ENCODE results near the gene UCN2. TPM values are rescaled to one million over a fixed set of nuclear protein-coding genes. Genes with fewer than 3 reads are reported as not detected.

UCN2 gene
- total and polyA plus RNA-seq, 9 of the 15 experiments (the other 6 are each of a cell fraction or from before 2014, with no cell fraction given): 0.08 to 0.11 TPM; not detected in 7

GRCh38 chr3:48548126-48548525 lies 15.5 kb downstream of the UCN2 start:
- 49% methylated on average over 4 of the region's 5 CpGs for WGBS (ENCODE audit: insufficient coverage, low coverage, missing lambda C conversion rate)
- TF ChIP-seq CBFA2T3 (IDR thresholded peaks at IDR 0.05) (peak; percentile 66), ZSCAN29 (IDR thresholded peaks at IDR 0.05) (no peak), NFIC (IDR thresholded peaks at IDR 0.05) (0 out of 2 replicates have a peak, but pooled peaks have one; percentile 23), TCF3 (CRISPR knock-in tag; IDR thresholded peaks at IDR 0.05) (peak; percentile 33), KDM1A (IDR thresholded peaks at IDR 0.05) (peak; percentile 60 to 62; a peak in 3 of 4 replicates), CBFA2T2 (conservative IDR thresholded peaks at IDR 0.05) (peak; percentile 39; the same call in 1 of the 2 replicates), C11orf30 (IDR thresholded peaks at IDR 0.05; ENCODE audit: low read depth) (no peak), TAL1 (IDR thresholded peaks at IDR 0.05) (peak; percentile 23; the same call in 1 of the 2 replicates)
- TF ChIP-seq, protein P1, sequence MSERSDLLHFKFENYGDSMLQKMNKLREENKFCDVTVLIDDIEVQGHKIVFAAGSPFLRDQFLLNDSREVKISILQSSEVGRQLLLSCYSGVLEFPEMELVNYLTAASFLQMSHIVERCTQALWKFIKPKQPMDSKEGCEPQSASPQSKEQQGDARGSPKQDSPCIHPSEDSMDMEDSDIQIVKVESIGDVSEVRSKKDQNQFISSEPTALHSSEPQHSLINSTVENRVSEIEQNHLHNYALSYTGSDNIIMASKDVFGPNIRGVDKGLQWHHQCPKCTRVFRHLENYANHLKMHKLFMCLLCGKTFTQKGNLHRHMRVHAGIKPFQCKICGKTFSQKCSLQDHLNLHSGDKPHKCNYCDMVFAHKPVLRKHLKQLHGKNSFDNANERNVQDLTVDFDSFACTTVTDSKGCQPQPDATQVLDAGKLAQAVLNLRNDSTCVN (CRISPR knock-in tag; IDR thresholded peaks at IDR 0.05): no peak
- TF ChIP-seq, protein P2, sequence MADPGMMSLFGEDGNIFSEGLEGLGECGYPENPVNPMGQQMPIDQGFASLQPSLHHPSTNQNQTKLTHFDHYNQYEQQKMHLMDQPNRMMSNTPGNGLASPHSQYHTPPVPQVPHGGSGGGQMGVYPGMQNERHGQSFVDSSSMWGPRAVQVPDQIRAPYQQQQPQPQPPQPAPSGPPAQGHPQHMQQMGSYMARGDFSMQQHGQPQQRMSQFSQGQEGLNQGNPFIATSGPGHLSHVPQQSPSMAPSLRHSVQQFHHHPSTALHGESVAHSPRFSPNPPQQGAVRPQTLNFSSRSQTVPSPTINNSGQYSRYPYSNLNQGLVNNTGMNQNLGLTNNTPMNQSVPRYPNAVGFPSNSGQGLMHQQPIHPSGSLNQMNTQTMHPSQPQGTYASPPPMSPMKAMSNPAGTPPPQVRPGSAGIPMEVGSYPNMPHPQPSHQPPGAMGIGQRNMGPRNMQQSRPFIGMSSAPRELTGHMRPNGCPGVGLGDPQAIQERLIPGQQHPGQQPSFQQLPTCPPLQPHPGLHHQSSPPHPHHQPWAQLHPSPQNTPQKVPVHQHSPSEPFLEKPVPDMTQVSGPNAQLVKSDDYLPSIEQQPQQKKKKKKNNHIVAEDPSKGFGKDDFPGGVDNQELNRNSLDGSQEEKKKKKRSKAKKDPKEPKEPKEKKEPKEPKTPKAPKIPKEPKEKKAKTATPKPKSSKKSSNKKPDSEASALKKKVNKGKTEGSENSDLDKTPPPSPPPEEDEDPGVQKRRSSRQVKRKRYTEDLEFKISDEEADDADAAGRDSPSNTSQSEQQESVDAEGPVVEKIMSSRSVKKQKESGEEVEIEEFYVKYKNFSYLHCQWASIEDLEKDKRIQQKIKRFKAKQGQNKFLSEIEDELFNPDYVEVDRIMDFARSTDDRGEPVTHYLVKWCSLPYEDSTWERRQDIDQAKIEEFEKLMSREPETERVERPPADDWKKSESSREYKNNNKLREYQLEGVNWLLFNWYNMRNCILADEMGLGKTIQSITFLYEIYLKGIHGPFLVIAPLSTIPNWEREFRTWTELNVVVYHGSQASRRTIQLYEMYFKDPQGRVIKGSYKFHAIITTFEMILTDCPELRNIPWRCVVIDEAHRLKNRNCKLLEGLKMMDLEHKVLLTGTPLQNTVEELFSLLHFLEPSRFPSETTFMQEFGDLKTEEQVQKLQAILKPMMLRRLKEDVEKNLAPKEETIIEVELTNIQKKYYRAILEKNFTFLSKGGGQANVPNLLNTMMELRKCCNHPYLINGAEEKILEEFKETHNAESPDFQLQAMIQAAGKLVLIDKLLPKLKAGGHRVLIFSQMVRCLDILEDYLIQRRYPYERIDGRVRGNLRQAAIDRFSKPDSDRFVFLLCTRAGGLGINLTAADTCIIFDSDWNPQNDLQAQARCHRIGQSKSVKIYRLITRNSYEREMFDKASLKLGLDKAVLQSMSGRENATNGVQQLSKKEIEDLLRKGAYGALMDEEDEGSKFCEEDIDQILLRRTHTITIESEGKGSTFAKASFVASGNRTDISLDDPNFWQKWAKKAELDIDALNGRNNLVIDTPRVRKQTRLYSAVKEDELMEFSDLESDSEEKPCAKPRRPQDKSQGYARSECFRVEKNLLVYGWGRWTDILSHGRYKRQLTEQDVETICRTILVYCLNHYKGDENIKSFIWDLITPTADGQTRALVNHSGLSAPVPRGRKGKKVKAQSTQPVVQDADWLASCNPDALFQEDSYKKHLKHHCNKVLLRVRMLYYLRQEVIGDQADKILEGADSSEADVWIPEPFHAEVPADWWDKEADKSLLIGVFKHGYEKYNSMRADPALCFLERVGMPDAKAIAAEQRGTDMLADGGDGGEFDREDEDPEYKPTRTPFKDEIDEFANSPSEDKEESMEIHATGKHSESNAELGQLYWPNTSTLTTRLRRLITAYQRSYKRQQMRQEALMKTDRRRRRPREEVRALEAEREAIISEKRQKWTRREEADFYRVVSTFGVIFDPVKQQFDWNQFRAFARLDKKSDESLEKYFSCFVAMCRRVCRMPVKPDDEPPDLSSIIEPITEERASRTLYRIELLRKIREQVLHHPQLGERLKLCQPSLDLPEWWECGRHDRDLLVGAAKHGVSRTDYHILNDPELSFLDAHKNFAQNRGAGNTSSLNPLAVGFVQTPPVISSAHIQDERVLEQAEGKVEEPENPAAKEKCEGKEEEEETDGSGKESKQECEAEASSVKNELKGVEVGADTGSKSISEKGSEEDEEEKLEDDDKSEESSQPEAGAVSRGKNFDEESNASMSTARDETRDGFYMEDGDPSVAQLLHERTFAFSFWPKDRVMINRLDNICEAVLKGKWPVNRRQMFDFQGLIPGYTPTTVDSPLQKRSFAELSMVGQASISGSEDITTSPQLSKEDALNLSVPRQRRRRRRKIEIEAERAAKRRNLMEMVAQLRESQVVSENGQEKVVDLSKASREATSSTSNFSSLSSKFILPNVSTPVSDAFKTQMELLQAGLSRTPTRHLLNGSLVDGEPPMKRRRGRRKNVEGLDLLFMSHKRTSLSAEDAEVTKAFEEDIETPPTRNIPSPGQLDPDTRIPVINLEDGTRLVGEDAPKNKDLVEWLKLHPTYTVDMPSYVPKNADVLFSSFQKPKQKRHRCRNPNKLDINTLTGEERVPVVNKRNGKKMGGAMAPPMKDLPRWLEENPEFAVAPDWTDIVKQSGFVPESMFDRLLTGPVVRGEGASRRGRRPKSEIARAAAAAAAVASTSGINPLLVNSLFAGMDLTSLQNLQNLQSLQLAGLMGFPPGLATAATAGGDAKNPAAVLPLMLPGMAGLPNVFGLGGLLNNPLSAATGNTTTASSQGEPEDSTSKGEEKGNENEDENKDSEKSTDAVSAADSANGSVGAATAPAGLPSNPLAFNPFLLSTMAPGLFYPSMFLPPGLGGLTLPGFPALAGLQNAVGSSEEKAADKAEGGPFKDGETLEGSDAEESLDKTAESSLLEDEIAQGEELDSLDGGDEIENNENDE (IDR thresholded peaks at IDR 0.05; ENCODE audit: low read depth, low read length): no peak
- ATAC-seq: no peak
- no peaks in the 10 kb centered on the region; the same call in 1 of the 2 replicates for H4K20me1 ChIP-seq (replicated peaks; ENCODE audit: control insufficient read depth, insufficient read depth, low read length)
- H3K4me3 ChIP-seq: no peak overlapping the region
- H3K36me3 ChIP-seq (ENCODE audit: control insufficient read depth, insufficient read depth, low read length): peaks cover 66% of the 10 kb centered on the region; the same call in 2 of the 3 replicates
- no peak overlapping the region for H3K4me2 ChIP-seq (ENCODE audit: insufficient read depth, low read length)
- ChIA-PET CTCF (ENCODE audit: low intra/inter-chr PET ratio) (interaction anchor here (1.3 to 1.4 kb wide), 2 partner anchors 82 to 147 kb away, joined by 3 to 4 read pairs; a partner anchor contains a TSS), POLR2A (interaction anchor here (1.3 kb wide), 1 partner anchor 11 kb away, joined by 4 read pairs; no protein-coding TSS in a partner anchor)
- intact Hi-C loops (cut with micrococcal nuclease): loop anchor here (2.0 kb wide), 1 partner anchor 41 kb away; no protein-coding TSS in a partner anchor
- DNase-seq (ENCODE audit: extremely low read depth in 1 of 4, low spot score in 3 of 4): peak in 3 of 4 experiments; percentile 28 to 42 (median 33)
- in situ Hi-C loops (cut with MboI): no loop called here
- no peak overlapping the region for H3K27ac ChIP-seq (ENCODE audit: extremely low read depth, low read depth, low read length)
- H3K9ac ChIP-seq (ENCODE audit: insufficient read depth in 1 of 2, low read depth in 2 of 2, low read length in 2 of 2): no peak overlapping the region
- peaks cover 19% of the 10 kb centered on the region for H3K79me2 ChIP-seq (ENCODE audit: control insufficient read depth, insufficient read depth, low read length)
- peaks cover 3% of the 10 kb centered on the region for H3K9me1 ChIP-seq (ENCODE audit: control insufficient read depth, insufficient read depth, low read length)
- no peaks in the 10 kb centered on the region for H3K27me3 ChIP-seq (ENCODE audit: control insufficient read depth in 2 of 2, insufficient read depth in 2 of 2, low read length in 2 of 2)
- FAIRE-seq: no peak
- H3K4me1 ChIP-seq (replicated peaks in 1 of 2; ENCODE audit: control insufficient read depth in 2 of 2, insufficient read depth in 2 of 2, low read length in 2 of 2): peaks cover 0 to 9% of the 10 kb centered on the region in 2 experiments; a peak in 4 of 5 replicates
- H3K9me3 ChIP-seq (replicated peaks; ENCODE audit: control insufficient read depth, insufficient read depth, low read depth, low read length): no peaks in the 10 kb centered on the region
- no peak overlapping the region for H2AFZ ChIP-seq (ENCODE audit: low read depth, low read length)
- BruUV-seq (replicated peaks): no TSS peak

All from K562 (cell line).